ENCODE data around the gene GLCCI1.

GLCCI1 gene

DNA sequence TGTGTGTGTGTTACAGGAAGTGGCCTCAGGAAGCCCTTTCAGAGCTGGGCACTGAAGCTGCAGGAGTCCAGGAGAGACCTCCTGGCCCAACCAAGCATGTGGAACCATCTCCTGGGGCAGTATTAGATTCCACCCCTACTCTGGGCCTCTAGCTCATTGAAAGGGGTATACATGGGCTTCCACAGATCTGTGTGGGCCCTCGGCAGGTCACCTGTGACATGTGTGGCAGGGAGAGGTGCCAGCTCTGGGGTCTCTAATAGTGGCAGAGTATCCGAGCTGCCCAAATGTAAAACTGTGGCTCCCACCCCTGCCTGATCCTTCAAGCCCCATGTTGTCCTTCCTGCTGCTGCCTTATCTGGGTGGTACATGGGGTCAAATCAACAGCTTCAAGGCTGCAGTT, 144.1 kb downstream of the GLCCI1 start (continued):
- TF ChIP-seq, protein P1, sequence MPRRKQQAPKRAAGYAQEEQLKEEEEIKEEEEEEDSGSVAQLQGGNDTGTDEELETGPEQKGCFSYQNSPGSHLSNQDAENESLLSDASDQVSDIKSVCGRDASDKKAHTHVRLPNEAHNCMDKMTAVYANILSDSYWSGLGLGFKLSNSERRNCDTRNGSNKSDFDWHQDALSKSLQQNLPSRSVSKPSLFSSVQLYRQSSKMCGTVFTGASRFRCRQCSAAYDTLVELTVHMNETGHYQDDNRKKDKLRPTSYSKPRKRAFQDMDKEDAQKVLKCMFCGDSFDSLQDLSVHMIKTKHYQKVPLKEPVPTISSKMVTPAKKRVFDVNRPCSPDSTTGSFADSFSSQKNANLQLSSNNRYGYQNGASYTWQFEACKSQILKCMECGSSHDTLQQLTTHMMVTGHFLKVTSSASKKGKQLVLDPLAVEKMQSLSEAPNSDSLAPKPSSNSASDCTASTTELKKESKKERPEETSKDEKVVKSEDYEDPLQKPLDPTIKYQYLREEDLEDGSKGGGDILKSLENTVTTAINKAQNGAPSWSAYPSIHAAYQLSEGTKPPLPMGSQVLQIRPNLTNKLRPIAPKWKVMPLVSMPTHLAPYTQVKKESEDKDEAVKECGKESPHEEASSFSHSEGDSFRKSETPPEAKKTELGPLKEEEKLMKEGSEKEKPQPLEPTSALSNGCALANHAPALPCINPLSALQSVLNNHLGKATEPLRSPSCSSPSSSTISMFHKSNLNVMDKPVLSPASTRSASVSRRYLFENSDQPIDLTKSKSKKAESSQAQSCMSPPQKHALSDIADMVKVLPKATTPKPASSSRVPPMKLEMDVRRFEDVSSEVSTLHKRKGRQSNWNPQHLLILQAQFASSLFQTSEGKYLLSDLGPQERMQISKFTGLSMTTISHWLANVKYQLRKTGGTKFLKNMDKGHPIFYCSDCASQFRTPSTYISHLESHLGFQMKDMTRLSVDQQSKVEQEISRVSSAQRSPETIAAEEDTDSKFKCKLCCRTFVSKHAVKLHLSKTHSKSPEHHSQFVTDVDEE (CRISPR knock-in tag; IDR thresholded peaks at IDR 0.05) = no peak
- no peak for TF ChIP-seq ZFP30 (CRISPR knock-in tag; IDR thresholded peaks at IDR 0.05)

DNA sequence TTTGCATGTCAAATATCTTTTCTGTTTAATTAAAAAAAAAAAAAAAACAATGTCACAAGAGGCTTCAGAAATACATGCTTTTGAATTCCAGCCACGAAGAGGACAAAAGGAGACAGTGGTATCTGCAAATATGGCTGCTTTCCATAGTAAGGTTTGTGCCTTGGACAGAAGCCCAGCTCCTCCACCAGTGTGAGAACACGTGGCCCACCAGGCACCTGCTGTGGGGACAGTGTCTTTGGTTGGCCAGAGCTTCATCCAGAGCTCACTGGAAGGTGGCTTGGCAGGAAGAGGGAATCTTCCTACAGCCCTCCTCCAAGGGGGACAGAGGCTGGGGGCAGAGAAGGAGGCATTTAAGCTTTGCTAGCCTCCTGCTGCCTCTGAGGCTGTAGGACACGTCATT, 144.6 kb downstream of the GLCCI1 start:
- no peak for ATAC-seq
- TF ChIP-seq OSR1 (CRISPR knock-in tag; IDR thresholded peaks at IDR 0.05) = no peak
- TF ChIP-seq ARNTL (CRISPR knock-in tag; IDR thresholded peaks at IDR 0.05; ENCODE audit: borderline replicate concordance, low read depth) = no peak
- TF ChIP-seq PPARA (CRISPR knock-in tag; IDR thresholded peaks at IDR 0.05; ENCODE audit: borderline replicate concordance) = no peak
- TF ChIP-seq BACH2 (CRISPR knock-in tag; IDR thresholded peaks at IDR 0.05; ENCODE audit: borderline replicate concordance) = no peak
- no peak for TF ChIP-seq TCF4 (CRISPR knock-in tag; IDR thresholded peaks at IDR 0.05; ENCODE audit: borderline replicate concordance)
- no peak for TF ChIP-seq RARB (CRISPR knock-in tag; IDR thresholded peaks at IDR 0.05)
- TF ChIP-seq ZFP3 (CRISPR knock-in tag; IDR thresholded peaks at IDR 0.05) = no peak
- TF ChIP-seq, protein P2, sequence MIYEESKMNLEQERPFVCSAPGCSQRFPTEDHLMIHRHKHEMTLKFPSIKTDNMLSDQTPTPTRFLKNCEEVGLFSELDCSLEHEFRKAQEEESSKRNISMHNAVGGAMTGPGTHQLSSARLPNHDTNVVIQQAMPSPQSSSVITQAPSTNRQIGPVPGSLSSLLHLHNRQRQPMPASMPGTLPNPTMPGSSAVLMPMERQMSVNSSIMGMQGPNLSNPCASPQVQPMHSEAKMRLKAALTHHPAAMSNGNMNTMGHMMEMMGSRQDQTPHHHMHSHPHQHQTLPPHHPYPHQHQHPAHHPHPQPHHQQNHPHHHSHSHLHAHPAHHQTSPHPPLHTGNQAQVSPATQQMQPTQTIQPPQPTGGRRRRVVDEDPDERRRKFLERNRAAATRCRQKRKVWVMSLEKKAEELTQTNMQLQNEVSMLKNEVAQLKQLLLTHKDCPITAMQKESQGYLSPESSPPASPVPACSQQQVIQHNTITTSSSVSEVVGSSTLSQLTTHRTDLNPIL (CRISPR knock-in tag; IDR thresholded peaks at IDR 0.05; ENCODE audit: low read depth) = no peak
- no peak for TF ChIP-seq ZFP30 (CRISPR knock-in tag; IDR thresholded peaks at IDR 0.05)
- TF ChIP-seq, protein P3, sequence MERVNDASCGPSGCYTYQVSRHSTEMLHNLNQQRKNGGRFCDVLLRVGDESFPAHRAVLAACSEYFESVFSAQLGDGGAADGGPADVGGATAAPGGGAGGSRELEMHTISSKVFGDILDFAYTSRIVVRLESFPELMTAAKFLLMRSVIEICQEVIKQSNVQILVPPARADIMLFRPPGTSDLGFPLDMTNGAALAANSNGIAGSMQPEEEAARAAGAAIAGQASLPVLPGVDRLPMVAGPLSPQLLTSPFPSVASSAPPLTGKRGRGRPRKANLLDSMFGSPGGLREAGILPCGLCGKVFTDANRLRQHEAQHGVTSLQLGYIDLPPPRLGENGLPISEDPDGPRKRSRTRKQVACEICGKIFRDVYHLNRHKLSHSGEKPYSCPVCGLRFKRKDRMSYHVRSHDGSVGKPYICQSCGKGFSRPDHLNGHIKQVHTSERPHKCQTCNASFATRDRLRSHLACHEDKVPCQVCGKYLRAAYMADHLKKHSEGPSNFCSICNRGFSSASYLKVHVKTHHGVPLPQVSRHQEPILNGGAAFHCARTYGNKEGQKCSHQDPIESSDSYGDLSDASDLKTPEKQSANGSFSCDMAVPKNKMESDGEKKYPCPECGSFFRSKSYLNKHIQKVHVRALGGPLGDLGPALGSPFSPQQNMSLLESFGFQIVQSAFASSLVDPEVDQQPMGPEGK (CRISPR knock-in tag; IDR thresholded peaks at IDR 0.05; ENCODE audit: borderline replicate concordance) = no peak
- no peak for TF ChIP-seq SNAI2 (CRISPR knock-in tag; IDR thresholded peaks at IDR 0.05)
- TF ChIP-seq GLIS3 (CRISPR knock-in tag; IDR thresholded peaks at IDR 0.05) = no peak
- TF ChIP-seq CSDC2 (CRISPR knock-in tag; IDR thresholded peaks at IDR 0.05) = no peak
- no peak for TF ChIP-seq ZNF565 (CRISPR knock-in tag; conservative IDR thresholded peaks at IDR 0.05; ENCODE audit: low read depth)
- no peak for TF ChIP-seq TOX (CRISPR knock-in tag; IDR thresholded peaks at IDR 0.05; ENCODE audit: borderline replicate concordance)
- TF ChIP-seq ZNF8 (CRISPR knock-in tag; IDR thresholded peaks at IDR 0.05) = no peak
- TF ChIP-seq, protein P1 (CRISPR knock-in tag; IDR thresholded peaks at IDR 0.05) = no peak
- TF ChIP-seq ZNF70 (CRISPR knock-in tag; IDR thresholded peaks at IDR 0.05) = no peak
- TF ChIP-seq ZC3H10 (CRISPR knock-in tag; IDR thresholded peaks at IDR 0.05) = no peak

DNA sequence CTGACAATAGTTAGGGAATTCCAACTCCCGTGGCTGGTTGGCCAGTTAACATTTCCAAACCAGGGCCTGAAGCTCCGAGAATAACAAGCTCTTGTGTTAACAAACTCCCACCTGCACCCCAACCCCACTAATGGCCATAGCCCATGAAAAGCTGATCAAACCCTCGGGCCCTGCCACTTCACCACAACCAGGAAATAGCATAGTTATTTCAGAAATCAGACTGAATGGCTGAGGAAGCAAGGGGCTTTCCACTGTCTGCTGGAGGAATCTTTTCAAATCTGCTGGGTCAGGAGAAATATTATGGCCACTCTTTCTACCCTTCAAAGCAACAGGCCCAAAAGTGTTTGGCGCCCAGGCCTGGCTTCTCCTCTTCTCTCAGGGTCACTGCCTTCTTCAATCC, 145.6 kb downstream of the GLCCI1 start:
- no peak for TF ChIP-seq ISL1 (CRISPR knock-in tag; IDR thresholded peaks at IDR 0.05)
- no peak for TF ChIP-seq ZFP30 (CRISPR knock-in tag; IDR thresholded peaks at IDR 0.05)
- TF ChIP-seq ESRRG (CRISPR knock-in tag; IDR thresholded peaks at IDR 0.05) = no peak
- TF ChIP-seq ZFP3 (CRISPR knock-in tag; IDR thresholded peaks at IDR 0.05) = no peak
- no peak for TF ChIP-seq TOX (CRISPR knock-in tag; IDR thresholded peaks at IDR 0.05; ENCODE audit: borderline replicate concordance)
- no peak for ATAC-seq

Measured in SK-N-SH treated with all-trans-retinoic acid at 6 μM for 48 hours (cell line).